ENCODE results near the gene EIF3B.

Gene EIF3B

GRCh38 chr7:2379161-2379560 is 24.5 kb downstream of the EIF3B start:
- Histone ChIP-seq H3K27me3 (replicated peaks; ENCODE audit: insufficient read depth, low read length) (no peaks in the 10 kb centered on the region), H3K9me2 (replicated peaks; ENCODE audit: insufficient read depth, low read length) (no peaks in the 10 kb centered on the region), H3K36me3 (replicated peaks; ENCODE audit: insufficient read depth, low read length) (peaks cover 44% of the 10 kb centered on the region), H3K9ac (ENCODE audit: low read length) (no peak overlapping the region), H3K9me3 (replicated peaks; ENCODE audit: insufficient read depth, low read length) (no peaks in the 10 kb centered on the region), H3K4me1 (ENCODE audit: low read length) (no peaks in the 10 kb centered on the region), H3K27ac (ENCODE audit: low read length) (no peak overlapping the region), H3K79me2 (ENCODE audit: low read length) (peaks cover 47% of the 10 kb centered on the region), H3K4me2 (ENCODE audit: low read depth, low read length) (no peak overlapping the region), H3K4me3 (ENCODE audit: low read length) (no peak overlapping the region), H3F3A (ENCODE audit: insufficient read depth, low read length) (no peaks in the 10 kb centered on the region; the same call in 1 of the 2 replicates), H2AFZ (ENCODE audit: low read length) (no peak overlapping the region), H4K20me1 (ENCODE audit: insufficient read depth, low read length) (0 out of 2 replicates have a peak, but pooled peaks cover 3% of the 10 kb centered on the region)
- TF ChIP-seq EZH2 (optimal IDR thresholded peaks at IDR 0.05; ENCODE audit: low read depth, low read length) (no peak), EZH2phosphoT487 (IDR thresholded peaks at IDR 0.05; ENCODE audit: low read length) (no peak)
- TF ChIP-seq, protein P1, sequence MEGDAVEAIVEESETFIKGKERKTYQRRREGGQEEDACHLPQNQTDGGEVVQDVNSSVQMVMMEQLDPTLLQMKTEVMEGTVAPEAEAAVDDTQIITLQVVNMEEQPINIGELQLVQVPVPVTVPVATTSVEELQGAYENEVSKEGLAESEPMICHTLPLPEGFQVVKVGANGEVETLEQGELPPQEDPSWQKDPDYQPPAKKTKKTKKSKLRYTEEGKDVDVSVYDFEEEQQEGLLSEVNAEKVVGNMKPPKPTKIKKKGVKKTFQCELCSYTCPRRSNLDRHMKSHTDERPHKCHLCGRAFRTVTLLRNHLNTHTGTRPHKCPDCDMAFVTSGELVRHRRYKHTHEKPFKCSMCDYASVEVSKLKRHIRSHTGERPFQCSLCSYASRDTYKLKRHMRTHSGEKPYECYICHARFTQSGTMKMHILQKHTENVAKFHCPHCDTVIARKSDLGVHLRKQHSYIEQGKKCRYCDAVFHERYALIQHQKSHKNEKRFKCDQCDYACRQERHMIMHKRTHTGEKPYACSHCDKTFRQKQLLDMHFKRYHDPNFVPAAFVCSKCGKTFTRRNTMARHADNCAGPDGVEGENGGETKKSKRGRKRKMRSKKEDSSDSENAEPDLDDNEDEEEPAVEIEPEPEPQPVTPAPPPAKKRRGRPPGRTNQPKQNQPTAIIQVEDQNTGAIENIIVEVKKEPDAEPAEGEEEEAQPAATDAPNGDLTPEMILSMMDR (IDR thresholded peaks at IDR 0.05; ENCODE audit: low read length), result no peak
- no peak for DNase-seq

- Histone ChIP-seq H3K4me1 (ENCODE audit: low read length) (no peaks in the 10 kb centered on the region), H3K9me3 (replicated peaks; ENCODE audit: insufficient read depth, low read length) (no peaks in the 10 kb centered on the region), H3K79me2 (ENCODE audit: low read length) (peaks cover 40% of the 10 kb centered on the region), H3F3A (ENCODE audit: insufficient read depth, low read length) (no peaks in the 10 kb centered on the region; the same call in 1 of the 2 replicates), H3K27me3 (replicated peaks; ENCODE audit: insufficient read depth, low read length) (no peaks in the 10 kb centered on the region), H2AFZ (ENCODE audit: low read length) (no peak overlapping the region), H3K9me2 (replicated peaks; ENCODE audit: insufficient read depth, low read length) (no peaks in the 10 kb centered on the region), H3K27ac (ENCODE audit: low read length) (no peak overlapping the region), H3K9ac (ENCODE audit: low read length) (no peak overlapping the region), H3K36me3 (replicated peaks; ENCODE audit: insufficient read depth, low read length) (peaks cover 38% of the 10 kb centered on the region), H4K20me1 (ENCODE audit: insufficient read depth, low read length) (0 out of 2 replicates have a peak, but pooled peaks cover 3% of the 10 kb centered on the region), H3K4me2 (ENCODE audit: low read depth, low read length) (no peak overlapping the region), H3K4me3 (ENCODE audit: low read length) (no peak overlapping the region)
- DNase-seq, result no peak
- no peak for TF ChIP-seq EZH2phosphoT487 (IDR thresholded peaks at IDR 0.05; ENCODE audit: low read length)
- TF ChIP-seq, protein P1 (IDR thresholded peaks at IDR 0.05; ENCODE audit: low read length), result no peak
- TF ChIP-seq EZH2 (optimal IDR thresholded peaks at IDR 0.05; ENCODE audit: low read depth, low read length), result no peak
Measured at GRCh38 chr7:2379821-2380450, 25.3 kb downstream of the EIF3B start.

DNA sequence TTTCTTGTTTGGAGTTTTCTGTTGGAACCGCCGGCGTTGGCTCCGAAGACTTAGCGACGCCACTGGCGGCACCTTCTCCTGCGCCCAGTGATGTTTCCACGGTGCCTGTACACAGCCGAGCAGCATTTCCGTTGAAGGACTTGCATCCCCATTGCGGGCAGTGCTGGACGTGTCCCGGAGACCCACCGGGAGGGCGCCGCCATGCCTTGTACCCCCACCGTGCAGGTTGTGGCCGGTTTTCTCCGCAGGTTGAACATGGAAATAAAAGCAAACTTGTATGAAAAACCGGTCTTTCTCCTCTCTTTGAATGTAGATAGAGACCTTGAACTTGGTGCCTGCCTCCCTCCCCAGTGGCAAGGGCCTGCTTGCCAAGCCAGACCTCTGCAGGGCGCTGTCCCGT is 25.8 kb downstream of the EIF3B start:
- Histone ChIP-seq H3K9me2 (replicated peaks; ENCODE audit: insufficient read depth, low read length) (no peaks in the 10 kb centered on the region), H4K20me1 (ENCODE audit: insufficient read depth, low read length) (no peaks in the 10 kb centered on the region), H3K9me3 (replicated peaks; ENCODE audit: insufficient read depth, low read length) (no peaks in the 10 kb centered on the region), H3K9ac (ENCODE audit: low read length) (no peak overlapping the region), H3K4me2 (ENCODE audit: low read depth, low read length) (no peak overlapping the region), H3K79me2 (ENCODE audit: low read length) (peaks cover 34% of the 10 kb centered on the region), H3K4me3 (ENCODE audit: low read length) (no peak overlapping the region), H3F3A (ENCODE audit: insufficient read depth, low read length) (no peaks in the 10 kb centered on the region; the same call in 1 of the 2 replicates), H3K36me3 (replicated peaks; ENCODE audit: insufficient read depth, low read length) (peaks cover 33% of the 10 kb centered on the region), H2AFZ (ENCODE audit: low read length) (no peak overlapping the region), H3K27me3 (replicated peaks; ENCODE audit: insufficient read depth, low read length) (no peaks in the 10 kb centered on the region), H3K27ac (ENCODE audit: low read length) (no peak overlapping the region), H3K4me1 (ENCODE audit: low read length) (no peaks in the 10 kb centered on the region)
- DNase-seq, result no peak
- no peak for TF ChIP-seq EZH2phosphoT487 (IDR thresholded peaks at IDR 0.05; ENCODE audit: low read length)
- TF ChIP-seq EZH2 (optimal IDR thresholded peaks at IDR 0.05; ENCODE audit: low read depth, low read length), result no peak
- TF ChIP-seq, protein P1 (IDR thresholded peaks at IDR 0.05; ENCODE audit: low read length), result no peak

Data from MM.1S (cell line).